ENCODE results near the gene USP1. TPM values are rescaled to one million over a fixed set of nuclear protein-coding genes. Genes with fewer than 3 reads are reported as not detected.

USP1 gene
- total RNA-seq, 1 experiment from 2014 or later, result 64.6 TPM

DNA sequence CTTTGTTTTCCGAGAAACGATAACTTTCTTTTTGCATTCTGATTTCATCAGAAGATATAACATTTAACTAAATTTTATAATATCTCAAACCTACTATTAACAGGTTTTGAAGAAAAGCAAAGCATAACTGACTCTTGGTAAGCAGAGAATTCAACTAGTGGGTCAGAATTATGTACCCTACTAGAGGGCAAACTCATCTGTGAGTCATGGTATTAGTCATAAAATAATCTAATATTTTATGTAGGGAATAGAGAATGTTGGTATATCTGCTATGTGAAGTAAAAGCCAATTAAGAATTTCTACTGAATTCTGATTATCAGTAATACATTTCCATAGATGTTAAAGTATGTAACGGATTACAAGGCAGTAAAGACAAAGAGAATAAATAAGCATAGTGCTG is 56.8 kb downstream of the USP1 start:
- H3T11ph ChIP-seq (ENCODE audit: low read length), result no peak overlapping the region
- no peaks in the 10 kb centered on the region for H3K23me2 ChIP-seq (ENCODE audit: insufficient read length, low read depth, low read length, poor library complexity, severe bottlenecking)
- H3K9me3 Mint-ChIP-seq, result no peaks in the 10 kb centered on the region
- H3K79me2 ChIP-seq (ENCODE audit: insufficient read depth, low read length), result no peaks in the 10 kb centered on the region
- no peaks in the 10 kb centered on the region for H3K27me3 ChIP-seq (ENCODE audit: insufficient read depth, low read length)
- no peak overlapping the region for H3K14ac ChIP-seq (ENCODE audit: insufficient read depth, low read length)
- no peaks in the 10 kb centered on the region for H3K27me3 Mint-ChIP-seq (ENCODE audit: low read depth)
- H3K27ac Mint-ChIP-seq, result peak overlapping the region in 2 of 3 experiments; percentile 25 to 58; a peak in 1 of 7 replicates
- H2BK120ac ChIP-seq (ENCODE audit: low read depth, low read length, poor library complexity, severe bottlenecking), result no peak overlapping the region
- no peaks in the 10 kb centered on the region for H4K20me1 ChIP-seq (ENCODE audit: control insufficient read depth, insufficient read depth, insufficient read length)
- H2BK5ac ChIP-seq (ENCODE audit: insufficient read length, low read length), result no peak overlapping the region
- no peak overlapping the region for H3K4me2 ChIP-seq (ENCODE audit: insufficient read depth, insufficient read length, low read length)
- no peaks in the 10 kb centered on the region for H3K79me1 ChIP-seq (ENCODE audit: insufficient read depth, low read depth, low read length, poor library complexity, severe bottlenecking)
- H2BK15ac ChIP-seq (ENCODE audit: low read depth, low read length), result no peak overlapping the region
- H3K36me3 Mint-ChIP-seq (ENCODE audit: insufficient read depth in 1 of 3, low read depth in 3 of 3), result peaks cover 2 to 17% (median 13%) of the 10 kb centered on the region in 3 experiments; a peak in 5 of 7 replicates
- H3K27ac ChIP-seq (ENCODE audit: insufficient read length, low read depth, low read length), result no peak overlapping the region
- H3K18ac ChIP-seq (ENCODE audit: insufficient read length, low read depth, low read length), result no peak overlapping the region
- 100% methylated on average over 1 of the region's 3 CpGs for WGBS (ENCODE audit: extremely low coverage, insufficient read length, low lambda C conversion rate)
- no peaks in the 10 kb centered on the region for H3K9me3 ChIP-seq (ENCODE audit: control insufficient read depth, low read depth, low read length)
- H2BK20ac ChIP-seq (ENCODE audit: low read depth, low read length, poor library complexity, severe bottlenecking), result no peak overlapping the region
- no peak overlapping the region for H2AK5ac ChIP-seq (ENCODE audit: insufficient read length, low read length)
- H3K4ac ChIP-seq (ENCODE audit: low read depth, low read length), result no peak overlapping the region
- H3K4me1 Mint-ChIP-seq, result 0 out of 4 replicates have a peak, but pooled peaks cover 0 to 4% of the 10 kb centered on the region in 2 experiments
- no peak overlapping the region for H4K5ac ChIP-seq (ENCODE audit: insufficient read length, low read depth, low read length)
- no peak for TF ChIP-seq CTCF (conservative IDR thresholded peaks at IDR 0.05)
- H4K8ac ChIP-seq (replicated peaks; ENCODE audit: insufficient read length, low read depth, low read length), result no peak overlapping the region
- no peak overlapping the region for H4K91ac ChIP-seq (ENCODE audit: insufficient read length, low read depth, low read length)
- H3K23ac ChIP-seq (ENCODE audit: insufficient read length, low read depth, low read length), result no peak overlapping the region
- H3K56ac ChIP-seq (ENCODE audit: insufficient read length, low read depth, low read length), result no peak overlapping the region
- no peak overlapping the region for H3K9ac ChIP-seq (ENCODE audit: extremely low read depth, insufficient read length, low read length)
- H2BK12ac ChIP-seq (ENCODE audit: insufficient read length, low read depth, low read length), result no peak overlapping the region
- DNase-seq, result no peak
- H2AFZ ChIP-seq (ENCODE audit: low read length), result no peak overlapping the region
- H3K4me3 Mint-ChIP-seq, result no peak overlapping the region
- H3K4me1 ChIP-seq (ENCODE audit: insufficient read depth, low read length), result no peaks in the 10 kb centered on the region

Measured in H9 (cell line).